22Rv1 (cell line): ENCODE results near the gene STN1.

ENCODE experiments used
- ZFX ChIP-seq: fragments of 450-650 bp; IDR thresholded peaks from 2 replicates; pipeline ENCODE4 v1.6.1; 2017; ENCODE audit warnings: antibody characterized with exemption, borderline replicate concordance
- TF ChIP-seq, protein P1 (sequence below): fragments of 450-650 bp; IDR thresholded peaks from 2 replicates; pipeline ENCODE4 v1.5.1; 2017; ENCODE audit warnings: mild to moderate bottlenecking

DNA sequence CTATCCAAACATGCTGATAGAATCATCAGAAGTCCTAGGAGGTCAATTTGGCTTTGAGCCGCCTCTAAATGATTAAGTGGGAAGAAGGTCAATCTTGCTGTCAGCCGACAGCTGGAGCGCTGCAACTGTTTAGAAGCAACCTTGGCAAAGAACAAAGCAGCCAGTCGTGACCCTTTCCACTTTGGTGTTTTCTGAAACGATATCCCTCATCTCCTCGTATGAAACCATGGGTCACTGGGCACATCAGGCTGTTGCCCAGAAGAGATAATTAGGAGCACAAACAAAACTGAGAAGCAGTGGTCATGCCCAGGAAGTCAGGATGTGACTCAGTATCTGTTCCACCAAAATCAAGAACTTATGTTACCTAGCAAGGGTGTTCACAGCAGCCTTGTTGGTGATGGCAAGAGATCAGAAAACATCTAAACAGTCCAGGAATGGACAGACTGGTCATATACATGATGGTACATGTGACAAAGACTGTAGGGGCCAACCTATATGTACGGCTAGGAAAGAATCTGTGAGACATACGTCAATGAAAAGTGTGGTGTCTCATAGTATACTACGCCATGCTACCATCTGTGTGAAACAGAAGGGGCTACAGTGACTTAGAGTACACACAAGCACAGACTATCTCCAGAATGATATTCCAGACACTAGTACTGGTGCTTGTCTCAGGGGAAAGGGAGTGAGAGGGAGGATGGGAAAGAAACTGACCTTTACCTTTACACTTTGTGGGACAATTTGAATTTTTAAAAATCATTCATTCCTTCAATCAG, 22.4 kb downstream of the STN1 start:
- TF ChIP-seq, protein P1, sequence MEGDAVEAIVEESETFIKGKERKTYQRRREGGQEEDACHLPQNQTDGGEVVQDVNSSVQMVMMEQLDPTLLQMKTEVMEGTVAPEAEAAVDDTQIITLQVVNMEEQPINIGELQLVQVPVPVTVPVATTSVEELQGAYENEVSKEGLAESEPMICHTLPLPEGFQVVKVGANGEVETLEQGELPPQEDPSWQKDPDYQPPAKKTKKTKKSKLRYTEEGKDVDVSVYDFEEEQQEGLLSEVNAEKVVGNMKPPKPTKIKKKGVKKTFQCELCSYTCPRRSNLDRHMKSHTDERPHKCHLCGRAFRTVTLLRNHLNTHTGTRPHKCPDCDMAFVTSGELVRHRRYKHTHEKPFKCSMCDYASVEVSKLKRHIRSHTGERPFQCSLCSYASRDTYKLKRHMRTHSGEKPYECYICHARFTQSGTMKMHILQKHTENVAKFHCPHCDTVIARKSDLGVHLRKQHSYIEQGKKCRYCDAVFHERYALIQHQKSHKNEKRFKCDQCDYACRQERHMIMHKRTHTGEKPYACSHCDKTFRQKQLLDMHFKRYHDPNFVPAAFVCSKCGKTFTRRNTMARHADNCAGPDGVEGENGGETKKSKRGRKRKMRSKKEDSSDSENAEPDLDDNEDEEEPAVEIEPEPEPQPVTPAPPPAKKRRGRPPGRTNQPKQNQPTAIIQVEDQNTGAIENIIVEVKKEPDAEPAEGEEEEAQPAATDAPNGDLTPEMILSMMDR: no peak
- TF ChIP-seq ZFX: no peak
